HG03442 (cell line): ENCODE data around the gene SEMA3A.
"Not testable (repeated sequence)": the region's sequence is repeated elsewhere in the genome, so short reads cannot be mapped to it uniquely, and the experiment has no call there.

Experiments
- ATAC-seq: cut with Tn5 transposase; IDR thresholded peaks from one replicate; pipeline ENCODE4 v1.9.1; 2021; ENCODE audit warnings: mild to moderate bottlenecking, moderate library complexity; ENCODE audit not compliant: unreplicated experiment

The SEMA3A gene

GRCh38 chr7:84154991-84155781 is 39.4 kb downstream of the SEMA3A start:
- ATAC-seq = no peak

GRCh38 chr7:84152995-84153394 is 41.6 kb downstream of the SEMA3A start:
- no peak for ATAC-seq

DNA sequence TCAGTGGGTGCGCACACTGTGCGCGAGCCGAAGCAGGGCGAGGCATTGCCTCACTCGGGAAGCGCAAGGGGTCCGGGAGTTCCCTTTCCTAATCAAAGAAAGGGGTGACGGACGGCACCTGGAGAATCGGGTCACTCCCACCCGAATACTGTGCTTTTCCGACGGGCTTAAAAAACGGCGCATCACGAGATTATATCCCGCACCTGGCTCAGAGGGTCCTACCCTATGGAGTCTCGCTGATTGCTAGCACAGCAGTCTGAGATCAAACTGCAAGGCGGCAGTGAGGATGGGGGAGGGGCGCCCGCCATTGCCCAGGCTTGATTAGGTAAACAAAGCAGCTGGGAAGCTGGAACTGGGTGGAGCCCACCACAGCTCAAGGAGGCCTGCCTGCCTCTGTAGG is 44.2 kb downstream of the SEMA3A start:
- ATAC-seq = not testable (repeated sequence)

DNA sequence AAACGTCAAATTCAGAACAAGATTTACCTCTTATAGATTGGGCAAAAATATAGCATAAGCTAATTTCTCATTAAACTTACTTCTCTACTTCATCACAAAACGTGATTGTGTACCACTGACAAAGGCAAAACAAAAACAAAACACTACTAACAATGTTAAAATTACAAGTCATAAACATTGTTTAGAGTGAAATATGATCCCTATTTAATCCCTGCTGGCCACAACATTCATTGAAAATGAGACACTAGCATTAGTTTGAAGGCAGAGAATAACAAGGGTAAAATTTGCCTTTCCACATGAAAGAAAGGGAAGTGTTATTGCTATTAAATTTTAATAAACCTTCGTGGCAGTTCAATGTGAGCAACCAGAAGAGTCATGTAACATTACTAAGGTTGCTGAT is 45.0 kb downstream of the SEMA3A start:
- ATAC-seq = no peak

GRCh38 chr7:84145892-84146291 is 48.7 kb downstream of the SEMA3A start:
- ATAC-seq = no peak

DNA sequence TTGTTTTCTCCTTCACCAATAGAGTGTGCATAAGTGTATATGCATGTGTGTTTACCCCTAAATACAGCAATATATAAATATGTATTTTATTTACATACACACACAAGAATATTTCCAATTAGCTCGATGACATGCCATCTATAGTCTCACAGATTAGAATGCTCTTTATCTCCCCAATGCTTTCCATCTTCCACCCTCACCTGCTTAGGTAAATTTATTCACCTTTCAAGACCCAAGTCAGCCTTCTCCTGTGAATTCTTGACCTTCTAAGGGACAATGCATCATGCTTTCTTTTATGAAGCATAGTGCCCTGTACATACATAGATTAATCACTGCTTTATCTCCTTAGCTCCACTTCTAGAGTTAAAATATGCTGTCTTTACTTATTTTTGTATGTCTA is 49.7 kb downstream of the SEMA3A start:
- no peak for ATAC-seq

DNA sequence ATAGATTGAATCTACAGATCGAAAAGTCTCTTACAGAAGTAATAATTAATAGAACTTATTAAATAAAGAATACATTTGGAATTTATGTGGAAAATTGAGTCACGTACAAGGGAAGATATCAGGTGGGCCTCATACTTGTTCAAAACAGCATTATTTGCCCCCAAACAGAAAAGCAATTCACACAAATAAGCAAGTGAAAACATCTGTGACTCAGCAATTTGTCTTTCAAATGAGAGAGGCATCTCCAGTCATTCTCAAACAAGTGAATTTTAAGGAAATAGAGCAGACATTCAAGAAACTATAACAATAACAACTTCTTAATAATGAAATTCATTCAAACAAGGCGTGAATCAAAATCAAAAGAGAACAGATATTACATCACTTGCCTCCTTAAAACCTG is 50.1 kb downstream of the SEMA3A start:
- ATAC-seq = no peak

- ATAC-seq = no peak
Measured at GRCh38 chr7:84142726-84143125, 51.9 kb downstream of the SEMA3A start.

- ATAC-seq = no peak
Measured at GRCh38 chr7:84139986-84140729, 54.4 kb downstream of the SEMA3A start.

DNA sequence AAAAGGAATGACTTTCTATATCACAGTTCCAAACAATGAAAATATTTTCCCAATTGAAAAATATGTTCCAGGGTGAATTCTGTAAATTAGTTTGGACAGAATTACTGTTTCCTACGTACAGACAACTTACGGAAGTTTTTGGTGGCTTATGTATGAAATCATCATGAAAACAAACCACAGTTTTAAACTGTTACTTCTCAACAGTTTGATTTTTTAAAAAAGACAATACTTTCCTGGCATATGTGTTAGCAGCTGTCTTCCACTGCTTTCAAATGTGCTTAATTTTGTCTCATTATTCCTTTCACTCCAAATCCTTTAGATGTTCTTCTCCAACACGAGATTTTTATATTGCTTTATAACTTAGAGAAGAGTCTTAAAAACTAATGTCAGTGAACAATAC is 56.2 kb downstream of the SEMA3A start:
- no peak for ATAC-seq

- no peak for ATAC-seq
Measured at GRCh38 chr7:84137812-84138211, 56.8 kb downstream of the SEMA3A start.

DNA sequence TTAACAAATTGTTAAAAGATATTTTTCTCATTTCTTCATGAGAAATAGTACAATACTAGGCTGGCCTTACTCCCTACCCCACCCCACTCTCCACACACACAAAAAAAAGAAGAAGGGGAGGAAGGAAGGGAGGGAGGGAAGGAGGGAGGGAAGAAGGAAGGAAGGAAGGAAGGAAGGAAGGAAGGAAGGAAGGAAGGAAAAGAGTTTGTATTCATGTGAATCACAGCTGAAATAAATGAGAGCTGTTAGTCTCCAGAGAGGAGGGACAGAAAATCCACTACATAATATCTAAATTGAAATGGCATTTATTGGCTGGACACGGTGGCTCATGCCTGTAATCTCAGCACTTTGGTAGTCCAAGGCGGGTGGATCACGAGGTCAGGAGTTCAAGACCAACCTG is 57.8 kb downstream of the SEMA3A start:
- no peak for ATAC-seq

DNA sequence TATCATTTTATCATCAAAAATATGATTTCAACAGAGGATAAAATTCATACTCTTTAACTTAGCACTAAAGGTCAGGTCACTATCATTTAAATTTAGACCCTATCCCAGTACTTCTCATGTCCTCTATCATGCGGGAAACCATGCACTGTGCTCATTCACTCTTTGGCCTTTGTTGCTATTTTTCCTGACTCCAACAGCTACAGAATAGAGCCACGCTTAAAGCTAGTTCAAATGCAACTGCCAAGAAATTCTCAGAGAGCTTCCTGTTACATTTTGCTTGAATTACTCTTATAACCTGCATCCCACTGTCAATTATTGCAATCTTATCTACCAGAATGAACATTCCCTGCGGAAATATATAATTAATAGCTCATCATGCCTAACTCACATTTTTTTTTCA is 58.3 kb downstream of the SEMA3A start:
- no peak for ATAC-seq

- no peak for ATAC-seq
Measured at GRCh38 chr7:84134169-84134568, 60.4 kb downstream of the SEMA3A start.

DNA sequence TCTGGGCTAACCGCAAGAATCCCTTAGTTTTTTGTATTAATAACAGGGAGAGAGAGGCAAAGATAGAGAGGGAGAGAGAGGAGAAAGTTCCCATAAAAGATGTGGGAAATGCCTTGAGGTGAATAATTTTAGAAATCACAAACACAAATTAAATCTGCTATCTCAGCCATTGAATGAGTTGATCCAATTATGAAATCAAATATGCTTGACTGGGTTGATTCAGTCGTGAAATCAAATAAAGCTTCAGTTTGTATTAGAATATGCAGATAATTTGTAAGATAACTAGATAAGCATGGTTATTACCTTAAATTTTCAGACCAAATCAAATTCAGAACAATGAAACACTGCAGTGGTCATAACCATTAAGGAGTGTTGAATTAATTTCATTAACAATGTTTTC is 68.9 kb downstream of the SEMA3A start:
- no peak for ATAC-seq

GRCh38 chr7:84123965-84124547 is 70.5 kb downstream of the SEMA3A start:
- ATAC-seq = no peak

DNA sequence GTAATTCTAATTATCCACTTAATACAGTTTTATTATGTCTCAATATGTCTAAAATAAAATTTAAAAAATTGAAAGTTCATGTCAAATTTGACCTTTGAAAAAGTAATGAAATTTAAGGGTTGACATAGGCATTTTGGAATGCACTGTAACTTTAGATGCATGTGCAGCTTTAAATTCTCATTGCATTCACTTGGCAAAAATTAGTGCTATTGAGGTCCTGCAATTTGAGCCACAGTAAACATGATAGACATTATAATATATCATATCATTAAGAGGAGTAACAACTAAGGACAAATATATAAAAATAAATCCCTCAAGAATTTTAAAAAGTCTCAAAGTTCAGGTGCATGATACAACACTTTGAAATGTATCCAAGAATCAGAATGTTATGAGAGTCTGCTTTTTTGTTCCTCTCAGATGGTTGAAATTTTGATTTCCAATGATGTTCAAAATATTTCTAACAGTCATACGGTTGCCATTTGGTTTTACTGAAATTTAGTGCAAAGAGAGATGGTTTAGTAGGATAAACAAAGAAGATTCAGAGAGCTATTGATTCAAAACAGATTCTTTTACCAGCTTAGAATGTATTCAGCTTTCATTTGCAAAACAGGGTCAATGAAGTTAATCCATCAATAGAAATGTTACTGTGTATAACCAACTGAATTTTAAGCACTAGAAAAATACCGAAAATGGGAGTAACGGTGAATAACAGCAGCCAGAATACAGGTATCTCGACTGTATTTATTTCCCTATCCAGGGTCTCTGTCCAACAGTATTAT is 71.8 kb downstream of the SEMA3A start:
- ATAC-seq = no peak

DNA sequence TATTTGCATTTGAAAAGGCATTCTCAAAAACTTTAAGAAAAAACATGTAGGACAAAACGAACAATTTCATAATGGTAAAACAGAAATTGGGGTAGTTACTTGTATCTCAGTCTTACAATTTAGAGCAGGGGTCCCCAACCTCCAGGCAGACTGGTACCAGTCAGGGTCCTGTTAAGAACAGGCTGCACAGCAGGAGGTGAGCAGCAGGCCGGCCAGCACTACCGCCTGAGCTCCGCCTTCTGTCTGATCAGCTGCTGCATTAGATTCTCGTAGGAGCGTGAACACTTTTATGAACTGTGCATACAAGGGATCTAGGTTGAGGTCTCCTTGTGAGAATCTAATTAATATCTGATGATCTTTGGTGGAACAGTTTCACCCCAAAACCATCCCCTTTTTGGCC is 77.3 kb downstream of the SEMA3A start:
- no peak for ATAC-seq

DNA sequence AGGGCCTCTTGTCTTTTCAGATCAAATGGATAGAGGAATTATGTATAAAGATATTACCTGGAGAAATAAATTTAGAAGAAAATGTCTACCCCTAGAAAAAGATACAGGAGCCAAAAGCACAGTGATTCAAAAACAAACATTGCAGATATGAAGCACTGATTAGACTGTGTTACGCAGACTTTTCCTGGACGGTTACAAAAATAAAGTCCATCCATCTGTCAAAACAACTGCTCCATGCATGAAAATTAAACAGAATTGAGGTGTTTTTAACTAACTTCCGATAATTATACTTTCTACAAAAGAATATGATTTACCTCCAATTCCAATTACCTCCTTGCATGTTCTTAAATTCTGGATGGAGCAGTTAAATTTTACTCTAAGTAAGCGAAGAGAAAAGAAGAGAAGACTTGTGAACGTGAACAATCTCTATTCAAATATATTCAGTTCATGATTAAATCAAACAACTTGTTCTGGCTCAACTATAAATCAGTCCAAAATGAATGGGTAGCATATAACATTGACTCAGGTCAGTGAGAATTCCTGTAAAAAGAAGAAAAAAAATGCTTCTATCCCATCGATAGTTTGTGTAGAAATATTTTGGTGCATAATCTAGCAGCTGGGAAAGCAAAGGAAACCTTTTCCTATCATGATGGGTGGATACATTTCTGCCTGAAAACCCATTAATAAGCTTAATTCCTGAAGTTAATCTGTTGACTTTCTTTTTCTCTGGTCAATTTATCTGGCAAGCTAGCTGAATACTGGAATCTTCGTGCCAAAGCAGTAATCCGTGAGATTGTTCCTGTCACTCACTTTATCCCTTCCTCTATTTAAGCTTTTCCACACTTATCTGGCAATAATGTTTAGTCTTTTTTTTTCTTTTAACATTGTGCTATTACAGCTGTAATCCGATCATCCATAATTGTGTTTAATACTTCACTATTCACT is 80.4 kb downstream of the SEMA3A start:
- ATAC-seq = no peak

DNA sequence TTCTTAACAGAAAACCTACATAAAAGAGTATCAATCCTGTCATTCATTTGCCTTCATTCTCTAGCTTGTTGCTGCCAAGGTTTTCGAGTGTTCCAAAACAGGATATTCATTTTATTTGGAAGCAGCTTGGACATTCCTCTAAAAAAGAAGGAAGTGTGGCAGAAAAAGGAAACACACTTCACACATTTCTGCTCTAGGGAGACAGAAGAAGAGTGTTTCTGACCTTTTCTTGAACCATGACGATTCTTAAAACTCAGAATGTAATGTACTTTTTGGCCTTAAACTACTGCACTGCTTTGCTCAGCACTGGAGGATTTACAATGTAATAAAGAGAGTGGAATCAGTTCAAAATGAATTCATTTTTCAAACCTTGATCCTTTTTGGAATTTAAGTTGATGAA is 81.3 kb downstream of the SEMA3A start:
- ATAC-seq = no peak
